Mucosa of gallbladder (tissue), 1 donor: ENCODE measurements around the gene RHBDD1. TPM values are rescaled to one million over a fixed set of nuclear protein-coding genes. Genes with fewer than 3 reads are reported as not detected.

Experiments used
- DNase-seq: peaks from one replicate; pipeline ENCODE4 v3.0.0-alpha.2; 2020; ENCODE audit warnings: low spot score
- total RNA-seq: library from RNA; stranded (reverse); gene quantifications from one replicate; pipeline ENCODE4 v1.2.1, GENCODE V29; 2021
- donor health status: DM: no; HTN: no; CAD: no.

The RHBDD1 gene
- total RNA-seq, 1 donor from 2014 or later: 36.7 TPM

GRCh38 chr2:227031379-227031778 lies 195.5 kb downstream of the RHBDD1 start:
- no peak for DNase-seq

GRCh38 chr2:227033471-227034148 lies 197.8 kb downstream of the RHBDD1 start:
- DNase-seq: peak; percentile 58

- no peak for DNase-seq
Measured at GRCh38 chr2:227035711-227036367, 200.0 kb downstream of the RHBDD1 start.

- DNase-seq: no peak
Measured at GRCh38 chr2:227036527-227036926, 200.7 kb downstream of the RHBDD1 start.

GRCh38 chr2:227038550-227039189 lies 202.8 kb downstream of the RHBDD1 start:
- DNase-seq: no peak

GRCh38 chr2:227043981-227044380 lies 208.1 kb downstream of the RHBDD1 start:
- no peak for DNase-seq

Other genes starting within 250 kb of the RHBDD1 start
- gene IRS1, start 36.2 kb upstream of the RHBDD1 start, total RNA-seq: 35.9 TPM